Adrenal gland (tissue), 12 donors: ENCODE data around the gene LRRC3B. TPM values are rescaled to one million over a fixed set of nuclear protein-coding genes. Genes with fewer than 3 reads are reported as not detected.

Experiments used
- DNase-seq, 7 donors: peaks; one replicate each; pipeline ENCODE4 v3.0.0-alpha.2; 2019 to 2020
- H3K27ac ChIP-seq, 5 donors: fragments of 200-600 bp; sonication (generic) in 4 of 5; 1 replicate in 3 of 5; 2 replicates in 2 of 5; pipeline versions ENCODE4 v1.5.1 to v1.8.0; 2016 to 2020; ENCODE audit warnings: mild to moderate bottlenecking in 1 of 5
- H3K27me3 ChIP-seq: fragments of 200-600 bp; 2 replicates; pipeline ENCODE4 v1.8.0; 2021
- H3K36me3 ChIP-seq, 2 donors: fragments of 200-600 bp; replicated peaks in 1 of 2; 1 replicate in 1 of 2; 2 replicates in 1 of 2; pipeline versions ENCODE4 v1.5.1 to v1.8.0; 2018 to 2022
- H3K4me1 ChIP-seq, 2 donors: fragments of 200-600 bp; replicated peaks in 1 of 2; 1 replicate in 1 of 2; 2 replicates in 1 of 2; pipeline versions ENCODE4 v1.5.1 to v1.8.0; 2018 to 2021
- H3K4me3 ChIP-seq, 4 donors: fragments of 200-600 bp; sonication (generic) in 3 of 4; one replicate each; pipeline ENCODE4 v1.5.1; 2016 to 2018
- H3K9me3 ChIP-seq, 3 donors: fragments of 200-600 bp; sonication (generic) in 1 of 3; replicated peaks in 1 of 3; 1 replicate in 2 of 3; 2 replicates in 1 of 3; pipeline versions ENCODE4 v1.5.1 to v1.8.0; 2016 to 2021
- CTCF ChIP-seq, 6 experiments: fragments of 450-650 bp in 4 of 6; fragments of 200-600 bp in 2 of 6; sonication (generic) in 1 of 6; IDR thresholded peaks; 1 replicate in 5 of 6; 2 replicates in 1 of 6; pipeline versions ENCODE4 v1.5.1 to v1.8.0; 2016 to 2021; ENCODE audit warnings: antibody characterized with exemption in 6 of 6, mild to moderate bottlenecking in 2 of 6, moderate library complexity in 1 of 6
- POLR2A ChIP-seq, 2 donors: fragments of 450-650 bp; IDR thresholded peaks; one replicate each; pipeline ENCODE4 v1.6.1; 2017; ENCODE audit warnings: antibody characterized with exemption in 2 of 2, mild to moderate bottlenecking in 2 of 2, moderate library complexity in 1 of 2
- WGBS, 4 donors: extraction: QIAGEN DNeasy Blood & Tissue Kit in 2 of 4; methylation state at CpG; one replicate each; pipeline versions ENCODE4 v1.1.5 to v1.1.7; 2013 to 2017; 5-methylcytosine and 5-hydroxymethylcytosine counted together
- intact Hi-C, 2 donors: fragments of 100-400 bp; cut with DNase I; formaldehyde crosslinking; loops; one replicate each; pipeline versions ENCODE4 v1.14.1 to v1.15.0; 2022 to 2023
- polyA plus RNA-seq, 3 donors: library from polyadenylated mRNA; stranded (reverse); fragments of 200-250 nt in 2 of 3; fragments of 350-450 nt in 1 of 3; fragmentation: Illumina TruSeq in 1 of 3; extraction: RNeasy Lipid Tissue Mini Kit (QIAGEN cat#74804) in 1 of 3; gene quantifications; one replicate each; pipeline ENCODE4 v1.2.3, GENCODE V29; 2013 to 2014
- total RNA-seq, 9 donors: library from RNA; depleted of rRNA in 4 of 9; stranded (reverse); fragments of >200 nt in 4 of 9; fragments of 120-200 nt in 1 of 9; fragmentation: NEBNext Ultra II Directional in 1 of 9; extraction: Animal tissue kit (Norgen Biotek cat#: 25700) in 1 of 9; gene quantifications; one replicate each; pipeline versions ENCODE4 v1.1.0 to v1.2.4, GENCODE V29; 2013 to 2023
- donor health status: healthy with polysubstance abuse.
- donor health status: Bipolar disorder and iron deficiency.
- donor health status: DM: yes; HTN: yes; CAD: no.
- donor health status: DM: no; HTN: no; CAD: no.
- donor health status: DM: no; HTN: no; CAD: no.
- donor health status: DM: yes; HTN: yes; CAD: no.

LRRC3B gene
- total and polyA plus RNA-seq, 12 donors = 0.07 to 0.28 (median 0.13) TPM; not detected in 9

GRCh38 chr3:26721047-26721446, 98.5 kb downstream of the LRRC3B start:
- H3K9me3 ChIP-seq = no peaks in the 10 kb centered on the region
- H3K36me3 ChIP-seq = no peaks in the 10 kb centered on the region
- no peaks in the 10 kb centered on the region for H3K27me3 ChIP-seq
- H3K27ac ChIP-seq = no peak overlapping the region
- no peak overlapping the region for H3K4me3 ChIP-seq
- 74 to 97% (median 74%) methylated on average over 2 of the region's 2 CpGs for WGBS, 4 donors
- TF ChIP-seq CTCF (IDR thresholded peaks at IDR 0.05) (no peak), POLR2A (IDR thresholded peaks at IDR 0.05) (no peak)
- intact Hi-C loops = no loop called here
- DNase-seq = no peak
- no peaks in the 10 kb centered on the region for H3K4me1 ChIP-seq

GRCh38 chr3:26731843-26732242, 109.3 kb downstream of the LRRC3B start:
- Histone ChIP-seq H3K27ac (no peak overlapping the region), H3K9me3 (no peaks in the 10 kb centered on the region), H3K36me3 (no peaks in the 10 kb centered on the region), H3K4me3 (no peak overlapping the region), H3K27me3 (no peaks in the 10 kb centered on the region), H3K4me1 (no peaks in the 10 kb centered on the region)
- intact Hi-C loops = no loop called here
- TF ChIP-seq CTCF (IDR thresholded peaks at IDR 0.05) (no peak), POLR2A (IDR thresholded peaks at IDR 0.05) (no peak)
- no peak for DNase-seq
- 75 to 93% (median 84%) methylated on average over 1 of the region's 1 CpG for WGBS, 4 donors

- 60 to 80% (median 64%) methylated on average over 2 of the region's 2 CpGs for WGBS, 4 donors
- no peak overlapping the region for H3K27ac ChIP-seq
- H3K4me1 ChIP-seq = no peaks in the 10 kb centered on the region
- no peaks in the 10 kb centered on the region for H3K9me3 ChIP-seq
- H3K27me3 ChIP-seq = no peaks in the 10 kb centered on the region
- H3K4me3 ChIP-seq = no peak overlapping the region
- no peaks in the 10 kb centered on the region for H3K36me3 ChIP-seq
- intact Hi-C loops = no loop called here
- TF ChIP-seq CTCF (IDR thresholded peaks at IDR 0.05) (no peak), POLR2A (IDR thresholded peaks at IDR 0.05) (no peak)
- DNase-seq = no peak
Measured at GRCh38 chr3:26750263-26750662, 127.7 kb downstream of the LRRC3B start.

GRCh38 chr3:26752466-26752865, 129.9 kb downstream of the LRRC3B start:
- intact Hi-C loops = no loop called here
- H3K36me3 ChIP-seq = no peaks in the 10 kb centered on the region
- H3K27ac ChIP-seq = no peak overlapping the region
- no peaks in the 10 kb centered on the region for H3K4me1 ChIP-seq
- H3K9me3 ChIP-seq = no peaks in the 10 kb centered on the region
- TF ChIP-seq CTCF (IDR thresholded peaks at IDR 0.05) = no peak
- no peak for TF ChIP-seq POLR2A (IDR thresholded peaks at IDR 0.05)
- 56 to 67% (median 61%) methylated on average over 2 of the region's 2 CpGs for WGBS, 4 donors
- DNase-seq = no peak
- no peak overlapping the region for H3K4me3 ChIP-seq
- H3K27me3 ChIP-seq = no peaks in the 10 kb centered on the region
